Panc1 (cell line): ENCODE data around the gene PNPLA2. TPM values are rescaled to one million over a fixed set of nuclear protein-coding genes. Genes with fewer than 3 reads are reported as not detected.

Experiments used
- ATAC-seq: fragments of 200-7000 bp; cut with Tn5 transposase; 2 replicates; pipeline ENCODE4 v1.9.1; 2020; ENCODE audit warnings: mild to moderate bottlenecking, moderate library complexity
- BruUV-seq: library from RNA; stranded (reverse); fragments of 400-500 nt; replicated peaks from 2 replicates; lab custom pipeline; 2021; lab: Mats Ljungman, UMichigan
- CTCF ChIA-PET: fragments of 300-600 bp; sonication (Branson Sonifier 250); formaldehyde crosslinking; loops from one replicate; lab custom pipeline; 2022; ENCODE audit warnings: antibody characterized with exemption; lab: Charles Lee
- POLR2A ChIA-PET: fragments of 300-600 bp; sonication (Branson Sonifier 250); formaldehyde crosslinking; loops from one replicate; lab custom pipeline; 2022; ENCODE audit warnings: antibody characterized with exemption; lab: Charles Lee
- DNase-seq: peaks from one replicate; pipeline ENCODE4 v3.0.0-alpha.2; 2010; ENCODE audit warnings: low read depth, low spot score
- H3K27ac ChIP-seq: 2 replicates; pipeline ENCODE4 v1.5.1; 2011; ENCODE audit warnings: mild to moderate bottlenecking, low read length, inconsistent platforms
- H3K27me3 ChIP-seq: fragments of 200-500 bp; sonication (Bioruptor generic); 2 replicates; pipeline ENCODE4 v1.6.0; 2014; ENCODE audit warnings: low read length, inconsistent platforms; ENCODE audit not compliant: control insufficient read depth, insufficient read depth
- H3K36me3 ChIP-seq: fragments of 200-500 bp; sonication (Bioruptor generic); 2 replicates; pipeline ENCODE4 v1.5.1; 2014; ENCODE audit warnings: inconsistent platforms, mild to moderate bottlenecking, low read length, moderate library complexity; ENCODE audit not compliant: control insufficient read depth, insufficient read depth
- H3K4me1 ChIP-seq: 2 replicates; pipeline ENCODE4 v1.5.1; 2011; ENCODE audit warnings: inconsistent platforms, mild to moderate bottlenecking, low read length, moderate library complexity; ENCODE audit not compliant: control insufficient read depth, insufficient read depth
- H3K4me3 ChIP-seq, 2 experiments: 2 replicates each; pipeline ENCODE4 v1.5.1; 2011 to 2012; ENCODE audit warnings: low read depth in 2 of 2, low read length in 2 of 2, mild to moderate bottlenecking in 2 of 2, inconsistent platforms in 1 of 2, moderate library complexity in 1 of 2
- H3K9me3 ChIP-seq: fragments of 200-500 bp; sonication (Bioruptor generic); 2 replicates; pipeline ENCODE4 v1.5.1; 2014; ENCODE audit warnings: low read depth, mild to moderate bottlenecking, inconsistent platforms, low read length, moderate library complexity; ENCODE audit not compliant: control insufficient read depth, insufficient read depth
- POLR2AphosphoS5 ChIP-seq: IDR thresholded peaks from 2 replicates; pipeline ENCODE4 v1.6.1; 2012; ENCODE audit warnings: mild to moderate bottlenecking, low read depth, low read length, moderate library complexity
- SIN3A ChIP-seq: IDR thresholded peaks from 2 replicates; pipeline ENCODE4 v1.6.1; 2012; ENCODE audit warnings: low read depth, mild to moderate bottlenecking, low read length, moderate library complexity, borderline replicate concordance; ENCODE audit not compliant: insufficient read depth
- TCF7L2 ChIP-seq: IDR thresholded peaks from 2 replicates; pipeline ENCODE4 v1.6.1; 2011; ENCODE audit warnings: mild to moderate bottlenecking, low read depth, low read length, inconsistent platforms
- in situ Hi-C: cut with HindIII; loops from 2 replicates; pipeline ENCODE4 v1.10.0; 2016; ENCODE audit warnings: low sequenced_read_pairs, low pct_unique_long_range_greater_than_20kb
- intact Hi-C: fragments of 100-400 bp; cut with micrococcal nuclease; formaldehyde crosslinking; loops from one replicate; pipeline ENCODE4 v1.10.0; 2022; ENCODE audit not compliant: unreplicated experiment
- total RNA-seq: library from RNA; stranded (reverse); gene quantifications from one replicate; pipeline ENCODE4 v1.2.1, GENCODE V29; 2021; ENCODE audit not compliant: unreplicated experiment
- TF ChIP-seq, protein P1 (sequence below): fragments of 450-650 bp; IDR thresholded peaks from 2 replicates; pipeline ENCODE4 v1.5.1; 2017; ENCODE audit warnings: mild to moderate bottlenecking
- TF ChIP-seq, protein P2 (sequence below), 2 experiments: IDR thresholded peaks; 2 replicates each; pipeline ENCODE4 v1.6.1; 2011 to 2012; ENCODE audit warnings: low read depth in 2 of 2, control low read depth in 1 of 2, low read length in 1 of 2, mild to moderate bottlenecking in 1 of 2, moderate library complexity in 1 of 2; ENCODE audit not compliant: insufficient read depth in 1 of 2

The PNPLA2 gene
- total RNA-seq, 1 experiment from 2014 or later, result 244 TPM

- POLR2A ChIA-PET, result no interaction called here
- TF ChIP-seq, protein P1, sequence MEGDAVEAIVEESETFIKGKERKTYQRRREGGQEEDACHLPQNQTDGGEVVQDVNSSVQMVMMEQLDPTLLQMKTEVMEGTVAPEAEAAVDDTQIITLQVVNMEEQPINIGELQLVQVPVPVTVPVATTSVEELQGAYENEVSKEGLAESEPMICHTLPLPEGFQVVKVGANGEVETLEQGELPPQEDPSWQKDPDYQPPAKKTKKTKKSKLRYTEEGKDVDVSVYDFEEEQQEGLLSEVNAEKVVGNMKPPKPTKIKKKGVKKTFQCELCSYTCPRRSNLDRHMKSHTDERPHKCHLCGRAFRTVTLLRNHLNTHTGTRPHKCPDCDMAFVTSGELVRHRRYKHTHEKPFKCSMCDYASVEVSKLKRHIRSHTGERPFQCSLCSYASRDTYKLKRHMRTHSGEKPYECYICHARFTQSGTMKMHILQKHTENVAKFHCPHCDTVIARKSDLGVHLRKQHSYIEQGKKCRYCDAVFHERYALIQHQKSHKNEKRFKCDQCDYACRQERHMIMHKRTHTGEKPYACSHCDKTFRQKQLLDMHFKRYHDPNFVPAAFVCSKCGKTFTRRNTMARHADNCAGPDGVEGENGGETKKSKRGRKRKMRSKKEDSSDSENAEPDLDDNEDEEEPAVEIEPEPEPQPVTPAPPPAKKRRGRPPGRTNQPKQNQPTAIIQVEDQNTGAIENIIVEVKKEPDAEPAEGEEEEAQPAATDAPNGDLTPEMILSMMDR, result peak; percentile 99
- TF ChIP-seq POLR2AphosphoS5, result 0 out of 2 replicates have a peak, but pooled peaks have one; percentile 32
- TF ChIP-seq TCF7L2, result no peak
- no TSS peak for BruUV-seq
- peaks cover 3% of the 10 kb centered on the region; the same call in 1 of the 2 replicates for H3K36me3 ChIP-seq
- H3K9me3 ChIP-seq, result no peaks in the 10 kb centered on the region
- ATAC-seq (no peak), DNase-seq (no peak)
- no peaks in the 10 kb centered on the region for H3K27me3 ChIP-seq
- H3K4me3 ChIP-seq, result no peak overlapping the region
- peak overlapping the region; percentile 21 for H3K27ac ChIP-seq
- in situ Hi-C loops, result no loop called here
- intact Hi-C loops, result no loop called here
- CTCF ChIA-PET, result interaction anchor here (0.6 to 0.9 kb wide), 4 partner anchors 15 to 198 kb away, joined by 3 to 17 read pairs (median 3); partner anchors contain the start of gene CHID1
- peaks cover 67% of the 10 kb centered on the region for H3K4me1 ChIP-seq
Measured at GRCh38 chr11:848380-848931, 29.7 kb downstream of the PNPLA2 start.

GRCh38 chr11:849104-849824 lies 30.6 kb downstream of the PNPLA2 start:
- ChIA-PET CTCF (interaction anchor here (0.7 to 0.9 kb wide), 2 partner anchors 14 to 61 kb away, joined by 3 read pairs; partner anchors contain the start of gene CHID1), POLR2A (no interaction called here)
- H3K36me3 ChIP-seq, result peaks cover 3% of the 10 kb centered on the region; the same call in 1 of the 2 replicates
- no peak overlapping the region for H3K27ac ChIP-seq
- TF ChIP-seq, protein P1, result no peak
- no peak for TF ChIP-seq POLR2AphosphoS5
- TF ChIP-seq SIN3A, result no peak
- no peak for TF ChIP-seq TCF7L2
- TF ChIP-seq, protein P2, sequence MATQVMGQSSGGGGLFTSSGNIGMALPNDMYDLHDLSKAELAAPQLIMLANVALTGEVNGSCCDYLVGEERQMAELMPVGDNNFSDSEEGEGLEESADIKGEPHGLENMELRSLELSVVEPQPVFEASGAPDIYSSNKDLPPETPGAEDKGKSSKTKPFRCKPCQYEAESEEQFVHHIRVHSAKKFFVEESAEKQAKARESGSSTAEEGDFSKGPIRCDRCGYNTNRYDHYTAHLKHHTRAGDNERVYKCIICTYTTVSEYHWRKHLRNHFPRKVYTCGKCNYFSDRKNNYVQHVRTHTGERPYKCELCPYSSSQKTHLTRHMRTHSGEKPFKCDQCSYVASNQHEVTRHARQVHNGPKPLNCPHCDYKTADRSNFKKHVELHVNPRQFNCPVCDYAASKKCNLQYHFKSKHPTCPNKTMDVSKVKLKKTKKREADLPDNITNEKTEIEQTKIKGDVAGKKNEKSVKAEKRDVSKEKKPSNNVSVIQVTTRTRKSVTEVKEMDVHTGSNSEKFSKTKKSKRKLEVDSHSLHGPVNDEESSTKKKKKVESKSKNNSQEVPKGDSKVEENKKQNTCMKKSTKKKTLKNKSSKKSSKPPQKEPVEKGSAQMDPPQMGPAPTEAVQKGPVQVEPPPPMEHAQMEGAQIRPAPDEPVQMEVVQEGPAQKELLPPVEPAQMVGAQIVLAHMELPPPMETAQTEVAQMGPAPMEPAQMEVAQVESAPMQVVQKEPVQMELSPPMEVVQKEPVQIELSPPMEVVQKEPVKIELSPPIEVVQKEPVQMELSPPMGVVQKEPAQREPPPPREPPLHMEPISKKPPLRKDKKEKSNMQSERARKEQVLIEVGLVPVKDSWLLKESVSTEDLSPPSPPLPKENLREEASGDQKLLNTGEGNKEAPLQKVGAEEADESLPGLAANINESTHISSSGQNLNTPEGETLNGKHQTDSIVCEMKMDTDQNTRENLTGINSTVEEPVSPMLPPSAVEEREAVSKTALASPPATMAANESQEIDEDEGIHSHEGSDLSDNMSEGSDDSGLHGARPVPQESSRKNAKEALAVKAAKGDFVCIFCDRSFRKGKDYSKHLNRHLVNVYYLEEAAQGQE (IDR thresholded peaks at IDR 0.05; ENCODE audit: insufficient read depth in 1 of 2, low read depth in 2 of 2, low read length in 1 of 2), result no peak
- H3K9me3 ChIP-seq, result no peaks in the 10 kb centered on the region
- ATAC-seq (no peak), DNase-seq (no peak)
- in situ Hi-C loops, result no loop called here
- no peaks in the 10 kb centered on the region for H3K27me3 ChIP-seq
- no TSS peak for BruUV-seq
- no peak overlapping the region for H3K4me3 ChIP-seq
- H3K4me1 ChIP-seq, result peaks cover 59% of the 10 kb centered on the region
- intact Hi-C loops, result no loop called here
